Measurements from ENCODE around the gene WDFY4. TPM values are rescaled to one million over a fixed set of nuclear protein-coding genes. Genes with fewer than 3 reads are reported as not detected.

Gene WDFY4
- polyA plus RNA-seq, 1 donor from 2014 or later = not detected

- H3K4me2 ChIP-seq (ENCODE audit: low read length) = no peak overlapping the region
- no peaks in the 10 kb centered on the region for H3K27me3 ChIP-seq (ENCODE audit: insufficient read depth, low read depth, low read length)
- no peak overlapping the region for H3K9ac ChIP-seq (ENCODE audit: low read length)
- H2AFZ ChIP-seq (ENCODE audit: low read depth, low read length) = no peak overlapping the region
- H3K9me2 ChIP-seq (ENCODE audit: insufficient read depth, low read length) = no peaks in the 10 kb centered on the region
- H3K27ac ChIP-seq (ENCODE audit: low read length) = no peak overlapping the region
- no peaks in the 10 kb centered on the region for H3K9me3 ChIP-seq (ENCODE audit: low read length)
- TF ChIP-seq SMC3 (conservative IDR thresholded peaks at IDR 0.05; ENCODE audit: poor library complexity) (no peak), TAF1 (IDR thresholded peaks at IDR 0.05; ENCODE audit: low read depth) (no peak), EZH2 (IDR thresholded peaks at IDR 0.05; ENCODE audit: borderline replicate concordance, insufficient read depth, low read length, poor library complexity, severe bottlenecking) (no peak), EP300 (conservative IDR thresholded peaks at IDR 0.05; ENCODE audit: poor library complexity, severe bottlenecking) (no peak), POLR2AphosphoS5 (IDR thresholded peaks at IDR 0.05) (no peak), RAD21 (conservative IDR thresholded peaks at IDR 0.05) (no peak), CTCF (IDR thresholded peaks at IDR 0.05; ENCODE audit: poor library complexity, severe bottlenecking) (no peak), MXI1 (conservative IDR thresholded peaks at IDR 0.05; ENCODE audit: poor library complexity, severe bottlenecking) (no peak), REST (IDR thresholded peaks at IDR 0.05; ENCODE audit: borderline replicate concordance) (no peak)
- no peaks in the 10 kb centered on the region for H4K20me1 ChIP-seq (ENCODE audit: insufficient read depth)
- no peaks in the 10 kb centered on the region for H3F3A ChIP-seq (ENCODE audit: insufficient read depth, low read length, poor library complexity, severe bottlenecking)
- H3K79me2 ChIP-seq (replicated peaks; ENCODE audit: insufficient read depth, low read length) = no peaks in the 10 kb centered on the region
- H3K36me3 ChIP-seq (ENCODE audit: insufficient read depth, low read length) = no peaks in the 10 kb centered on the region
- H3K4me3 ChIP-seq (ENCODE audit: low read length) = no peak overlapping the region
Measured at GRCh38 chr10:48779546-48780152, 95.0 kb downstream of the WDFY4 start.

GRCh38 chr10:48780341-48780740 is 95.7 kb downstream of the WDFY4 start:
- TF ChIP-seq MXI1 (conservative IDR thresholded peaks at IDR 0.05; ENCODE audit: poor library complexity, severe bottlenecking) = no peak
- TF ChIP-seq SMC3 (conservative IDR thresholded peaks at IDR 0.05; ENCODE audit: poor library complexity) = no peak
- TF ChIP-seq POLR2AphosphoS5 (IDR thresholded peaks at IDR 0.05) = no peak
- Histone ChIP-seq H3K27me3 (ENCODE audit: insufficient read depth, low read depth, low read length) (no peaks in the 10 kb centered on the region), H3K9me2 (ENCODE audit: insufficient read depth, low read length) (no peaks in the 10 kb centered on the region), H4K20me1 (ENCODE audit: insufficient read depth) (no peaks in the 10 kb centered on the region), H3K27ac (ENCODE audit: low read length) (no peak overlapping the region), H3K4me3 (ENCODE audit: low read length) (no peak overlapping the region), H3K9ac (ENCODE audit: low read length) (no peak overlapping the region), H2AFZ (ENCODE audit: low read depth, low read length) (no peak overlapping the region), H3F3A (ENCODE audit: insufficient read depth, low read length, poor library complexity, severe bottlenecking) (no peaks in the 10 kb centered on the region), H3K79me2 (replicated peaks; ENCODE audit: insufficient read depth, low read length) (no peaks in the 10 kb centered on the region), H3K9me3 (ENCODE audit: low read length) (no peaks in the 10 kb centered on the region), H3K4me2 (ENCODE audit: low read length) (no peak overlapping the region), H3K36me3 (ENCODE audit: insufficient read depth, low read length) (no peaks in the 10 kb centered on the region)
